Hepatocyte (in vitro differentiated cells): ENCODE measurements around the gene AGO3.

Experiments
- CTCF ChIP-seq: fragments of 200-600 bp; sonication (generic); IDR thresholded peaks from 2 replicates; pipeline ENCODE4 v1.5.1; 2016; ENCODE audit warnings: antibody characterized with exemption, mild to moderate bottlenecking; ENCODE audit not compliant: poor library complexity
- EZH2 ChIP-seq: fragments of 200-600 bp; sonication (generic); IDR thresholded peaks from 2 replicates; pipeline ENCODE4 v1.6.1; 2016; ENCODE audit warnings: antibody characterized with exemption, mild to moderate bottlenecking, borderline replicate concordance
- EZH2phosphoT487 ChIP-seq: fragments of 200-600 bp; sonication (generic); IDR thresholded peaks from one replicate; pipeline ENCODE4 v1.6.1; 2018; ENCODE audit warnings: antibody characterized with exemption, mild to moderate bottlenecking, low read depth, moderate library complexity; ENCODE audit not compliant: unreplicated experiment, severe bottlenecking

- TF ChIP-seq CTCF, result no peak
- no peak for TF ChIP-seq EZH2
- no peak for TF ChIP-seq EZH2phosphoT487
Measured at GRCh38 chr1:35924838-35925237, 6.1 kb upstream of the AGO3 start.
